Stomach (tissue), 4 donors: ENCODE measurements around the gene AIP.
A peak's percentile ranks its signal among the peaks of the same experiment; 100 is the strongest.

Source experiments
- EP300 ChIP-seq: sonication (generic); formaldehyde crosslinking; IDR thresholded peaks from one replicate; pipeline ENCODE4 v1.6.1; 2017; ENCODE audit warnings: antibody characterized with exemption
- POLR2A ChIP-seq, 4 donors: fragments of 450-650 bp; IDR thresholded peaks; one replicate each; pipeline ENCODE4 v1.6.1; 2016; ENCODE audit warnings: antibody characterized with exemption in 4 of 4, control low read depth in 2 of 4, mild to moderate bottlenecking in 1 of 4, moderate library complexity in 1 of 4
- POLR2AphosphoS5 ChIP-seq, 3 donors: sonication (generic); formaldehyde crosslinking; IDR thresholded peaks; one replicate each; pipeline ENCODE4 v1.6.1; 2016; ENCODE audit warnings: antibody characterized with exemption in 3 of 3
- TF ChIP-seq, protein P1 (sequence below), 7 experiments: fragments of 450-650 bp in 4 of 7; fragments of 200-600 bp in 3 of 7; sonication (generic) in 3 of 7; IDR thresholded peaks; one replicate each; pipeline ENCODE4 v1.5.1; 2016 to 2019; ENCODE audit warnings: antibody characterized with exemption in 7 of 7, control low read depth in 2 of 7, mild to moderate bottlenecking in 1 of 7

DNA sequence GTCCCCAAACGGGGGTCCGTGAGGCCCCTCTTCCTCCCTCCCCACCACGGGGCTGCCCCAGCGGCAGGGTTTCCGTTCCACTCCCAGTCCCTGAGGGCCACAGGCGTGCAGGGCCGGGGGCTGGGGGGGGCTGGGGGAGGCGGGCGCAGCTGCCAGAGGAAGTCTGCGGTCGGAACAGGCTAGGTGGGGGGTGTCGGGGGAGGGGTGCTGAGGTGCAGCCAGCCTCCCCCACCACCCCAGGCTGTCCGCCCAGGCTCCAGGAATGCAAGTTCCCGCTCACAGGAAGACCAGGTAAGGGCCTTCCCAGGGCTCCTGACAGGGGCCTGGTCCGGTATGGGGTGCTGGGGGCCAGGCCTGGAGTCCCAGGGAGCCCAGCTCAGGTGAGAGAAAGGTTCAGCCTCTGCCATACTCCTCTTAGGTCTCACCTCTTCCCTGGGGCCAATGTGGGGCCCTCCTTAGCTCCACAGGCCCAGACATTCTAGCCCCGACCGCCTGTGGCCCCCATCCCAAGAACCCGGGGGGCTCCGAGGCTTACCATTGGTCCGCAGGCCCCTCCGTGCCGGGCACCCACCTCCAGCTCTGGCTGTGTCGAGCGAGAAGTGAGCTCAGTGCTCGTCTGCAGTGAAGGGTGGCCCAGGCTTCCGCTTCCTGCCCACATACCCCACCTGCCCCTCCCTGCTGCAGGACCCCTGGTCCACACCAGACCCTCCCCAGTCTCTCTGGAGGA lies 45.6 kb upstream of the AIP start, which contains the start of gene PTPRCAP:
- TF ChIP-seq, protein P1, sequence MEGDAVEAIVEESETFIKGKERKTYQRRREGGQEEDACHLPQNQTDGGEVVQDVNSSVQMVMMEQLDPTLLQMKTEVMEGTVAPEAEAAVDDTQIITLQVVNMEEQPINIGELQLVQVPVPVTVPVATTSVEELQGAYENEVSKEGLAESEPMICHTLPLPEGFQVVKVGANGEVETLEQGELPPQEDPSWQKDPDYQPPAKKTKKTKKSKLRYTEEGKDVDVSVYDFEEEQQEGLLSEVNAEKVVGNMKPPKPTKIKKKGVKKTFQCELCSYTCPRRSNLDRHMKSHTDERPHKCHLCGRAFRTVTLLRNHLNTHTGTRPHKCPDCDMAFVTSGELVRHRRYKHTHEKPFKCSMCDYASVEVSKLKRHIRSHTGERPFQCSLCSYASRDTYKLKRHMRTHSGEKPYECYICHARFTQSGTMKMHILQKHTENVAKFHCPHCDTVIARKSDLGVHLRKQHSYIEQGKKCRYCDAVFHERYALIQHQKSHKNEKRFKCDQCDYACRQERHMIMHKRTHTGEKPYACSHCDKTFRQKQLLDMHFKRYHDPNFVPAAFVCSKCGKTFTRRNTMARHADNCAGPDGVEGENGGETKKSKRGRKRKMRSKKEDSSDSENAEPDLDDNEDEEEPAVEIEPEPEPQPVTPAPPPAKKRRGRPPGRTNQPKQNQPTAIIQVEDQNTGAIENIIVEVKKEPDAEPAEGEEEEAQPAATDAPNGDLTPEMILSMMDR (IDR thresholded peaks at IDR 0.05), result no peak
- TF ChIP-seq POLR2A (IDR thresholded peaks at IDR 0.05), result no peak
- TF ChIP-seq POLR2AphosphoS5 (IDR thresholded peaks at IDR 0.05), result peak in 1 of 3 donors; percentile 3
- TF ChIP-seq EP300, result no peak
